Effector CD4-positive, alpha-beta T cell (primary cell): ENCODE data around the gene CFAP299.

Experiments
- DNase-seq: peaks from one replicate; pipeline ENCODE4 v3.0.0-alpha.2; 2020

The CFAP299 gene

GRCh38 chr4:80852061-80852460 is 516.5 kb downstream of the CFAP299 start:
- no peak for DNase-seq

GRCh38 chr4:80873571-80873970 is 538.0 kb downstream of the CFAP299 start:
- DNase-seq, result no peak

- DNase-seq, result no peak
Measured at GRCh38 chr4:80874979-80875378, 539.4 kb downstream of the CFAP299 start.

- no peak for DNase-seq
Measured at GRCh38 chr4:80875642-80876041, 540.1 kb downstream of the CFAP299 start.

GRCh38 chr4:80876810-80877209 is 541.3 kb downstream of the CFAP299 start:
- no peak for DNase-seq

GRCh38 chr4:80878218-80878617 is 542.7 kb downstream of the CFAP299 start:
- no peak for DNase-seq

- DNase-seq, result no peak
Measured at GRCh38 chr4:80897537-80898303, 562.2 kb downstream of the CFAP299 start.

- no peak for DNase-seq
Measured at GRCh38 chr4:80900908-80901307, 565.4 kb downstream of the CFAP299 start.

- DNase-seq, result no peak
Measured at GRCh38 chr4:80903020-80903419, 567.5 kb downstream of the CFAP299 start.

- DNase-seq, result no peak
Measured at GRCh38 chr4:80909938-80910337, 574.4 kb downstream of the CFAP299 start.

GRCh38 chr4:80911458-80911857 is 575.9 kb downstream of the CFAP299 start:
- DNase-seq, result no peak

- no peak for DNase-seq
Measured at GRCh38 chr4:80912350-80912749, 576.8 kb downstream of the CFAP299 start.

- DNase-seq, result no peak
Measured at GRCh38 chr4:80913381-80913780, 577.9 kb downstream of the CFAP299 start.

GRCh38 chr4:80916770-80917169 is 581.2 kb downstream of the CFAP299 start:
- DNase-seq, result no peak

- no peak for DNase-seq
Measured at GRCh38 chr4:80918004-80918403, 582.5 kb downstream of the CFAP299 start.

- no peak for DNase-seq
Measured at GRCh38 chr4:80921441-80921840, 585.9 kb downstream of the CFAP299 start.

GRCh38 chr4:80922941-80923340 is 587.4 kb downstream of the CFAP299 start:
- DNase-seq, result no peak

GRCh38 chr4:80925293-80925692 is 589.8 kb downstream of the CFAP299 start:
- DNase-seq, result no peak

GRCh38 chr4:80926446-80926845 is 590.9 kb downstream of the CFAP299 start:
- no peak for DNase-seq

GRCh38 chr4:80926891-80927290 is 591.4 kb downstream of the CFAP299 start:
- DNase-seq, result no peak

- no peak for DNase-seq
Measured at GRCh38 chr4:80927420-80927819, 591.9 kb downstream of the CFAP299 start.

GRCh38 chr4:80931631-80932081 is 596.1 kb downstream of the CFAP299 start:
- no peak for DNase-seq

GRCh38 chr4:80948141-80948540 is 612.6 kb downstream of the CFAP299 start:
- DNase-seq, result no peak

- no peak for DNase-seq
Measured at GRCh38 chr4:80948995-80949394, 613.5 kb downstream of the CFAP299 start.

GRCh38 chr4:80956421-80956820 is 620.9 kb downstream of the CFAP299 start:
- DNase-seq, result no peak
